ENCODE measurements around the gene SMIM28.

Gene SMIM28

DNA sequence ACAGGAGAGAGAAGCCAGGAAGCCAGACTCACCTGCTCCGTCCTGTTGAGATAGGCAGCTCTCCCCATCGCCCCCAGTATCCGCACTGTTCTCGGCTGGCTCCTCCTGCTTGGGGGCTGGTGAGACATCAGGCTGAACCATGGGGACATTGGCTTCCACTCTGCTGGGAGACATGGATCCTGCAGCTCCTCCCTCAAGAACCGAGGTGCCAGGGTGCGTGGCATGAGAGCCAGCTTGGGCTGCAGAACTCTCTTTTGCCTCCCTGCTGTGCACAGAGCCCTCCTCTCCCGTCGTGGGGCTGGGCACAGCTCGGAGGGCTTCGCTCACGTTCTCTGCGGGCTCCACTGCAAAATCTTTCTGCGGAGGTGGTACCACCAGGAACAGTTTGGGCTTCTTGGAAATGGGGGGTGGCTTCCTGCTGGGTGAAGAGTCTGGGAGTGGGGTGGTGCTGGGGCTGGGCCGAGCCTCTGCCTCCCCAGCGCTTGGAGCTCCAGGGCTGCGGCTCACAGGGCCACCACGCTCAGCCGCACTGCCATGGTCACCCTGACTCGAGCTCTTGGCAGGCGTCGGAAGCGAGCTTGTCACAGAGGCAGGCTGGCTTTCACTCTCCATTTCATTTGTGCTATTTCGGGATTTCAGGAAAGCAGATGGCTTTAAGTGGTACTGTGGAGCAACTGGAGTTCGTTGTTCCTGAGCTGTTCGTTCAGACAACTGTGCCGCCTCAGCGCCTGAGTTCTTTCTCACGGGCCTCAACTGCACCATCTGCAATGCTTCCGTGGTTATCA, 52.8 kb downstream of the SMIM28 start:
- DNase-seq (ENCODE audit: low read depth): no peak

DNA sequence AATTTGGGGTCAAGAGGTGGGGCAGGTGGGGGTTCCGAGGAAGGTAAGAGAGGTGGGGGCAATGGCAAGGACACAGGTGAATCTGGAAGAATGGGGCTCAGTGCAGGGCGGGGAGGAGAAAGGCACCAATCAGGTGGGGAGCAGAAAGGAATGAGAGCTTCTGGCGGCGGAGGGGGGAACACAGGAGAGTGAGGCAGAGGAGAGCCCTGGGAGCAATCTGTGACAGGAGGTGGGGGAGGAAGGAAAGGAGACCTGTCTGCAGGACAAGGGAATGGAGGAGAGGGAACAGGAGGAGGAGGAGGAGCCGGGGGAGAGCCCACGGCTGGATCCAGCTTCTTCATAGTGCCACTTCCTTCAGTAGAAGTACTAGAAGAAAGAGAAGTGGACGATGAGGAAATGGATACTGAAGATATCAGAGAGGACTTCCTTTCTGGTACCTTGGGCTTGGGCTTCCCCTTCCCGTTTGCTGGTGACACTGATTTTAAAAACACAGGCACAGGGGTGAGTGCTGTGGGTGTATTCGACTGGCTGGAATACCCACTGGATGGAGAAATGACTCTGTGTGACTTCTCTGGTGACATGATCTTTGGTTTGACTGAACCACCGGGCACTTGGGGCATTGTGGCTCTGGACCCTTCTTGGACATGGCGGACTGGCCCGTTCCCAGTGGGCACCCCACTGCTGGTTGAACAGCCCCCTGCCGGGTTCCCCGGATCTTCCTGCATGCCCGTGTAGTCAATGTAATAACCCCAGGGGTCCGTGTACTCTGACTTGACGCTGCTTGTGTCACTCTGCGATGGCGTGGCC, 53.8 kb downstream of the SMIM28 start:
- DNase-seq (ENCODE audit: low read depth): no peak

DNA sequence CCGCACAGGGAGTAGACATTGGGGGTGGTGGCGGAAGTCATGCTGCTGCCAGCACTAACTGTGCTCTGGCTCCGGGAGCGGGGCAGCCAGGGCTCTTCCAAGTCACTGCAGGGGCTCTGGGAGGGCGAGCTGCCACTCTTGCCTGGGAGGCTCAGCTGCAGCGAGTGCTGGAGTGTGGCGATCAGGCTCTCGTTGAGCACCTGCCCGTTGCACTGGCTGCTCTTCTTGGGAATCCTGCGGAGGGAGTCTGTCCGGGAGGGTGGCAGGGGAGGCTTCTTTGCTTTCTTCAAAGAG, 54.3 kb downstream of the SMIM28 start:
- DNase-seq (ENCODE audit: low read depth): no peak

Data from activated T-cell treated with anti-CD3 and anti-CD28 coated beads for 1 hour (primary cell).